ENCODE results near the gene HCFC2.

DNA sequence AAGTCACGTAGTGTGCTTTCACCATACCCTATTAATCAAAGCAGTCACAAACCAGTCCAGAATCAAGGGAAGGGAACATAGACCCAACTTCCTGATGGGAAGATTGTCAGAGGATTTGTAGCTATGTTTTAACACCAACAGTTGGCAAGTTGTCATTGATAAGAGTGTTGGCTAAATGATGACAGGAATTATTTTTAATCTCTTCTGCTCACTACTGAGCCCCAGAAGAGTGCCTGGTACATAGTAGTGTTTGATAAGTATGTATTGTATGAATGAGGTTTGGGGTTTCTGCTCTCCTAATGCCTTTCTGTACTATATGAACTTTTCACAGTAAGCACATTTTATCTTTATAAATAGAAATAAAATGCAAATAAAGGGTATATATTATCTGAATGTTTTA is 14.7 kb downstream of the HCFC2 start:
- TF ChIP-seq POLR2AphosphoS5 (IDR thresholded peaks at IDR 0.05; ENCODE audit: borderline replicate concordance, low read depth, low read length) (no peak), EZH2 (IDR thresholded peaks at IDR 0.05) (no peak), FOXP2 (optimal IDR thresholded peaks at IDR 0.05; ENCODE audit: control extremely low read depth, extremely low read length, insufficient read depth) (no peak)
